ENCODE data around the gene IL5. TPM values are rescaled to one million over a fixed set of nuclear protein-coding genes. Genes with fewer than 3 reads are reported as not detected.

Gene IL5
- total RNA-seq, 4 donors from 2014 or later = not detected

DNA sequence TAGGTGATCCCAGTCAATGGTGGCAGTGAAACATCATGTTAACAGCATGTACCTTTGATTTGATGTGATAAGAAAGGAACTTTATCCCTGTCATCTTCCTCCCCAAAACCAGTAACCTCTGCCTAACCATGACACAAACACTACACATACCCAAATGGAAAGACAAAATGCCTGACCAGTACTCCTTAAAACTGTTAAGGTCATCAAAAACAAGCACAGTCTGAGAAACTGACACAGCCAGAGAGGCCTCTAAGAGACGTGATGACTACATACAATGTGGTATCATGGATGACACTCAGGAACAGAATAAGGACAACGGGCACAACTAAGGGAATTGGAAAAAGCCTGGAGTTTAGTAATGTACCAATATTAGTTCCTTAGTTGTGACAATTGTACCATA is 3.9 kb upstream of the IL5 start:
- no peak for DNase-seq (ENCODE audit: low spot score in 2 of 2)
- Histone ChIP-seq H3K4me3 (no peak overlapping the region), H3K27me3 (no peaks in the 10 kb centered on the region), H3K9me3 (no peaks in the 10 kb centered on the region), H3K36me3 (no peaks in the 10 kb centered on the region), H3K27ac (no peak overlapping the region), H3K4me1 (no peaks in the 10 kb centered on the region)
- TF ChIP-seq EP300 (IDR thresholded peaks at IDR 0.05) (no peak), CTCF (IDR thresholded peaks at IDR 0.05) (no peak), POLR2A (IDR thresholded peaks at IDR 0.05) (no peak)
- 57 to 69% methylated on average over 2 of the region's 2 CpGs for WGBS, 2 donors

DNA sequence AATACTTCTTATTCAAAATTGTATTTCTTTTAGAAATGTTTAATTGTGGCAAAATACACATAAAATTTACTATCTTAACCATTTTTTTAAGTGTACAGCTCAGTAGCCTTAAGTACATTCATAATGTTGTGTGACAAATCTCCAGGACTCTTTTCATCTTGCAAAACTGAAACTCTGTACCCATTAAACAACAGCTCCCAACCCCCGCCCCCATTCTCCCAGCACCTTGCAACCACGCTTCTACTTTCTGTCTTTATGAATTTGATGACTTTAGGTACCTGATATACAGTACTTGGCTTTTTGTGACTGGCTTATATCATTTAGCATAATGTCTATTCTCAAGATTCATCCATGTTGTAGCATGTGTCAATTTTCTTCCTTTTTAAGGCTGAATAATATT is 2.8 kb upstream of the IL5 start:
- Histone ChIP-seq H3K27me3 (no peaks in the 10 kb centered on the region), H3K4me1 (no peaks in the 10 kb centered on the region), H3K36me3 (no peaks in the 10 kb centered on the region), H3K4me3 (no peak overlapping the region), H3K27ac (no peak overlapping the region), H3K9me3 (no peaks in the 10 kb centered on the region)
- TF ChIP-seq POLR2A (IDR thresholded peaks at IDR 0.05) (no peak), CTCF (IDR thresholded peaks at IDR 0.05) (no peak), EP300 (IDR thresholded peaks at IDR 0.05) (no peak)
- no peak for DNase-seq (ENCODE audit: low spot score in 2 of 2)
- WGBS, 2 donors = 90 to 96% methylated on average over 2 of the region's 2 CpGs

DNA sequence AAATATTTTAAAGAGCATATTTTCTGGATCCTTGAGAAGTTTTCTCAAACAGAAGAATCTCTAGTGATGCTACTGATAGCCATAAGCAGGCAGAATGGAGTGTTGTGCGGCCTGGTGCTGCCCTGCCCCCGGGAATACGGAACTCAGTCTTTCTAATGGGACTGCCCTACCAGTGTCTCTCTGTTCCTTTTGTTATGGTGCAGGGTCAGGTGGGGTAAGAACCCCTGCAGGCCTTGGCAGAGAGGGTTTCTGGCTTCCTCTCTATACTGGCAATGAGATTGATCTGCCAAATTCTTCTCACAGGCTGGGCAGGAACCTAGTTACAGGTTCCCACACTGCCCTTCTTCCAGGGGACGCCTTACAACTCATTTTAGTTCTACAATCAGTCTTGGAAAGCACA is 2.6 kb downstream of the IL5 start:
- TF ChIP-seq CTCF (IDR thresholded peaks at IDR 0.05) = no peak
- TF ChIP-seq EP300 (IDR thresholded peaks at IDR 0.05) = no peak
- no peak for TF ChIP-seq POLR2A (IDR thresholded peaks at IDR 0.05)
- Histone ChIP-seq H3K4me1 (no peaks in the 10 kb centered on the region), H3K36me3 (no peaks in the 10 kb centered on the region), H3K27me3 (no peaks in the 10 kb centered on the region), H3K4me3 (no peak overlapping the region), H3K27ac (no peak overlapping the region), H3K9me3 (no peaks in the 10 kb centered on the region)
- DNase-seq (ENCODE audit: low spot score in 2 of 2) = no peak
- 92 to 93% methylated on average over 4 of the region's 4 CpGs for WGBS, 2 donors

DNA sequence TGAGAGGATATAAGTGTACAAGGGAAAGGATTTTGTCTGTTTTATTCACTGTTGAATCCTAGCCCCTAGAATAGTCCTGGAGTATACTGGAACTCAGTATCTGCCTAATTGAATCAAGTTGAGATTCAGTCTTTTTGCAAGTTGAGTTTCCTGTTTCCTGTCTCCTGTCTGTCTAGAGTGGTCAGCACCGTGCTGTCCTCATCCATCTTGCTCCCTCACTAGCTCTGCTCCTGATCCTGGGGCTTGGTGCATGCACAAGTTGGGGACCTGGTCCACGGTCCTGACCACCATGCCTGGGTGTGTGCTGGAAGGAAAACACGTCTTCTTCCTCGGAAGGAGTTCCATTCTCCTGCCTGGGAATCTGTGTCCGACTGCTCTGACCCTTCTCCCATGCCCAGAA is 3.2 kb downstream of the IL5 start:
- 74 to 84% methylated on average over 5 of the region's 5 CpGs for WGBS, 2 donors
- no peak overlapping the region for H3K27ac ChIP-seq
- TF ChIP-seq EP300 (IDR thresholded peaks at IDR 0.05) (no peak), CTCF (IDR thresholded peaks at IDR 0.05) (no peak), POLR2A (IDR thresholded peaks at IDR 0.05) (no peak)
- H3K4me3 ChIP-seq = no peak overlapping the region
- no peaks in the 10 kb centered on the region for H3K9me3 ChIP-seq
- no peaks in the 10 kb centered on the region for H3K36me3 ChIP-seq
- H3K4me1 ChIP-seq = no peaks in the 10 kb centered on the region
- no peak for DNase-seq (ENCODE audit: low spot score in 2 of 2)
- no peaks in the 10 kb centered on the region for H3K27me3 ChIP-seq

DNA sequence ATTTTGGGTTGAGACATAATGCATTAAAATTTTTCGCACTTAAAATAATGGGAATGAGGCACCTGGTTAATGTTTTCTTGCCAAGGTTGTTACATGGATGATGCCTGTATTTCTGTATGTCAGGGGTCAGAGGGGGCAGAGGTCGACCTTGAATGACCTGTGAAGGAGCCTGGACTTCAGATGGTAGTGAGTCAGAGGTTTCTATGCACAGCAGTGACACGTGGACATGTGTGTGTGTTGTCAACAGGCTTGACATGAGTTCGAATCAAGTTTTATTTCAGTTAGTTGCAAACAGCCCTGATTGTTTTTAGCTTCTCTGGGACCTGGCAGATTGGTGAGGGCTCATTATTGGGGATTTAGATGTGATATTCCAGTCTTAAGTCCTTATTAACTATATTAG is 3.6 kb downstream of the IL5 start:
- Histone ChIP-seq H3K4me3 (no peak overlapping the region), H3K27ac (no peak overlapping the region), H3K27me3 (no peaks in the 10 kb centered on the region), H3K4me1 (no peaks in the 10 kb centered on the region), H3K9me3 (no peaks in the 10 kb centered on the region), H3K36me3 (no peaks in the 10 kb centered on the region)
- no peak for DNase-seq (ENCODE audit: low spot score in 2 of 2)
- 77 to 81% methylated on average over 4 of the region's 4 CpGs for WGBS, 2 donors
- TF ChIP-seq EP300 (IDR thresholded peaks at IDR 0.05) = no peak
- no peak for TF ChIP-seq POLR2A (IDR thresholded peaks at IDR 0.05)
- no peak for TF ChIP-seq CTCF (IDR thresholded peaks at IDR 0.05)
